GM18499 (cell line): ENCODE data around the gene DTX3.
A peak's percentile ranks its signal among the peaks of the same experiment; 100 is the strongest.

ENCODE experiments used
- ATAC-seq: cut with Tn5 transposase; IDR thresholded peaks from one replicate; pipeline ENCODE4 v1.9.1; 2021; ENCODE audit warnings: moderate number of reproducible peaks; ENCODE audit not compliant: insufficient read depth, unreplicated experiment

Gene DTX3

DNA sequence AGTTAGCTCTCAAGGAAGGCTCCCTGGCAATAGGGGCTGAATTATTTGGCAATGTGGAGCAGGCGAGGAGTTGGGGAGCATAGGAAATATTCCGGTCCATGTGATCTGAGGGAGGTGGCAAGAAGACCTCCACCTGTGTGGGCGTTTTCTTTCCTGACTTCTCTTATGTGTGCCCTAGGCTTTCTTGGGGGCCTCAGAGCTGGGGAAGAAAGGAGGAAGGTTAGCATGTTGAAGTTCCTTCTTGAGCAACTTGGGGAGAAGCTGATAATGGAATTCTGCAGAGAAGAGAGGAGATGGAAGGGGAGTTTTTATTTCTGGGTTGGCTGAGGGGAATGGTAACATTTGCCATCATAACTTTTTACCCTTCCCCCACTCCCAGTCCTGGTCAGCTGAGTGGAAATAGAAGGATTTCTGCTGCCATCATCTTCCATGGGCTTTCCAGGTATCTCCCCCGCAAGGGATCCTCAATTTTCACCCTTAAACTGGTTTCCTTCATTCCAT, 1.2 kb downstream of the DTX3 start:
- ATAC-seq: no peak

- ATAC-seq: no peak
Measured at GRCh38 chr12:57606399-57606798, 1.8 kb downstream of the DTX3 start.

GRCh38 chr12:57606821-57607220, 2.2 kb downstream of the DTX3 start:
- ATAC-seq: no peak

DNA sequence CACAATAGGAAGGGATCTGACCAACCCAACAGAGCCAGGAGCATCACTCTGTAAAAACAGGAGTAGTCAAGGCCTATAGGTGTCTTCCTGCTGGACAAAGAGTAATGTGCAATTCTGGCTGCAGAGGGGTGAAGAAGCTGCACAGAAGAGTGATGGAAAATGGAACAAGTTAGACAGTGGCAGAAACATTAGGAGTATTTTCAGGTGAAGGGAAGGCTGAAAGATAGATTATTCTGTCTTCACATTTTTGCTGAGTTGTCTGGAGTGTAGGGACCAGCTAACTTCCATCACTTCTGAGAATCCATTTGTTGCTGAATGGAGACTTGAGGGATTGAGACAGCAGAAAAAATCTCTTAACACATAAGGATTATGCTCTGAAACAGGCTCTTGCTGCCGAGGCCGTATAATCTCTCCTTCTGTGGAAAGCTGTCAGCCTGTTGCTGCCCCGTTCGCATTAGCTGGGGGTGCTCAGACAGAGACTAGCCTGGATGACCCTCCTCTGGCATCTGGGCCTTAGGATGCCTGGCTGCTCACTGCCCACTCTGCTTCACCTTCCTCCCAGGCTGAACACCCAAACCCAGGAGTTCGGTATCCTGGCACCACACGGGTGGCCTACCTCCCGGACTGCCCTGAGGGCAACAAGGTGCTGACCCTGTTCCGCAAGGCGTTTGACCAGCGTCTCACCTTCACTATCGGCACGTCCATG, 3.5 kb downstream of the DTX3 start:
- ATAC-seq: no peak

GRCh38 chr12:57609101-57609780, 4.6 kb downstream of the DTX3 start:
- ATAC-seq: no peak

DNA sequence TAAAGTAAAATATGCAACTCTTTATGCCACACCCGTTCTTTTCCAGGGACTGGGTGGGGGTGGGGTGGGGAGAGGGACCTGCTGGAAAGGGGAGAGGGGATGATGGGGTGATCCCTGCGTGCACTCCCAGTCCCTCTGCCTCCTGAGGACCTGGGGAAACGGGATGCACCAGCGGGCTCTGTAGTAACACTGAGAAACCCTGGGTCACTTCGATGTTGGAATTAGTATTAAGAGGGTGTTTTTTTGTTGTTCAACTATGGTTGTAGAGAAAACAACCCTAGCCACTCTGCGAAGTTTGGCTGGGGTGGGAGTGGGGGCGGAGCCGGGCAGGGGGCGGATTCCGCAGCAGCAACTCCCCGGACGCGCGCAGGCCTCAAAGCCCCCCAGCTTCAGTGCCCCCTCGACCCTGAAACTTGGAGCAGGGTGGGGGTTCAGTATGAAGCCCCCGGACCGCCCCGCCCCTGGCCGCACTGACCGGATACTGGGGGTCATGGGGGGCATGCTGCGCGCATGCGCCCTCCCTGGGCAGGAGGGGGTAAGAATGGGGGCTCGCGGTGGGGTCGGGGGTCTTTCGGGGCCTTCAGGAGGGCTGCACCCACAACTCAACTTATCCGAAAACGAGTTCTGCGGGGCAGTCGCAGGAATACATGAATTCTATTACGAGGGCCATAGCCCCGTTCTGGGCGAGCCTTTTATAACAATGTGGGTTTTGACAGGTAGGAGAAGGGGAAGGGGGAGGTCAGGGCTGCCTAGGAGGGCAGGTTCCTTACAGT, 5.3 kb downstream of the DTX3 start:
- no peak for ATAC-seq

GRCh38 chr12:57610554-57611107, 6.0 kb downstream of the DTX3 start:
- ATAC-seq: no peak

GRCh38 chr12:57611108-57611826, 6.6 kb downstream of the DTX3 start, which contains the start of gene ARHGEF25:
Gene ARHGEF25, plus strand, starts transcription at chr12:57611435. Its CDS starts 460 bp downstream, at chr12:57611895.
- ATAC-seq: no peak

- ATAC-seq: no peak
Measured at GRCh38 chr12:57611827-57612710, 7.4 kb downstream of the DTX3 start.

DNA sequence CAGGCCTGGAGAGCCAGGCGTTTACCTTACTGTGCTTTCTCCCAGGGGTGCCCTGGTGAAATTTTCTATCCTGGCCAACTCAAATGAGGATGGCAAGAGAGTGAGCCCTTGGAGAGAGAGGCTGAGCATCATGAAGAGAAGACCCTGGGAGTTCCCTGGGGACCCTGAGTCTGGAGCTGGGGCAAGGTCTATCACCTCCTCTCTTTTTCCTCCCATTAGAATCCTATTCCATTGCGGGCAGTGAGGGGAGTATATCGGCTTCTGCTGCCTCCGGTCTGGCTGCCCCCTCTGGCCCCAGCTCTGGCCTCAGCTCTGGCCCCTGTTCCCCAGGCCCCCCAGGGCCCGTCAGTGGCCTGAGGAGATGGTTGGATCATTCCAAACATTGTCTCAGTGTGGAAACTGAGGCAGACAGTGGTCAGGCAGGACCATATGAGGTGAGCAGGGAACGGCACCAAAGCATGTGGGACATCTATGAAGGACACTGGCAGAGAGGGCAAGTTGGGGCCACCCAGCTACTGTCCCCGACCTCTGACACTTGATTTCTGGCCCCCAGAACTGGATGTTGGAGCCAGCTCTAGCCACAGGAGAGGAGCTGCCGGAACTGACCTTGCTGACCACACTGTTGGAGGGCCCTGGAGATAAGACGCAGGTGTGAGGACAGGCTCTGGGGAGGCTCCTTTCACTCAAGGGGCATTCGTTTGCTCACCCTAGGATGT, 8.2 kb downstream of the DTX3 start:
- ATAC-seq: no peak

GRCh38 chr12:57613427-57614109, 8.9 kb downstream of the DTX3 start:
- no peak for ATAC-seq

DNA sequence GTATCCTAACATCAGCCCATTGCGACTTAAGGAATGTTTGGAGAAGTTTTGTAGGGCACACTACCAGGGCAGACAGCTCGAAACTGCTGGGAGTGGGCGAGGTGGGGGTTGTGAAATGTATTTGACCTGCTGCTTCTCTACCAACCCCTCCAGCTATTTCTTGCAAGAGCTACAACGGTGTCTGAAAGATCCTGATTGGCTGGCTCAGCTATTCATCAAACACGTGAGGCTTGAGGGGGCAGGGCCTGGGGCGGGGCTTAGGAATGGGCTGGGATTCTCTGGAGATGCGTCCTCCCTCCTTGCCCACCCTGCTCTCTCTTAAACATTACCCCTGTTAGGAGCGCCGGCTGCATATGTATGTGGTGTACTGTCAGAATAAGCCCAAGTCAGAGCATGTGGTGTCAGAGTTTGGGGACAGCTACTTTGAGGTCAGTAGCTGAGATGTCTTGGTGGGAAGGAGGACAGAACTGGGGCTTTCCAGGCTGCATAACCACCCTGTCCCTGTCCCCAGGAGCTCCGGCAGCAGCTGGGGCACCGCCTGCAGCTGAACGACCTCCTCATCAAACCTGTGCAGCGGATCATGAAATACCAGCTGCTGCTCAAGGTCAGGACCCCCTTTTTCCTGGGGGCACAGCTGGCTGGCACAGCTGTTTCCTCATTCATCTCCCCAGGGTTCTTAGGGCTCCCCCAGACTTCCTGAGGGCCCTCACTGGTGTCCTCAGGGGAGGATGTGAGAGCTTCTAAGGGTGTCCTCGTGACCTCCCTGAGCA, 9.7 kb downstream of the DTX3 start:
- peak; percentile 54 for ATAC-seq

DNA sequence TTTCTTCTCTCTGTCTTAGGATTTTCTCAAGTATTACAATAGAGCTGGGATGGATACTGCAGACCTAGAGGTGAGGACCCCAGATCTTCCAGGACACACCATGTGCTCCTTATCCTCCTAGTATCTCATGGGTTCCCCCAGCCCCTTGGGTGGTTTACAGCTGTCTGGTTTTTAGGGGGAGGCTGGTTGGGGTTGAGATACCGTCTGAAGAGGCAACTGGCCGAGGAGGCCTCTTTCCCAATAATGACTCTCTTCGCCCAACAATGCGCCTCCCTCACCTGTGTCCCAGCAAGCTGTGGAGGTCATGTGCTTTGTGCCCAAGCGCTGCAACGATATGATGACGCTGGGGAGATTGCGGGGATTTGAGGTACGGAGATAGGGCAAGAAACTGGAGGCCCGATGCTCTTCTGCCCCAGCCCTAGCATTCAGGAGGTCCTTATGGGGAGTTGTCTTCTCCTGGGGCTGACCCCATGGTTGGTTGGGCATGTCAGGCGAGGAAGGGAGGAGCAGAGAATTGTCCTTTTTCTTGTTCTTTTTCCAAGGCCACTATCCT, 10.4 kb downstream of the DTX3 start:
- ATAC-seq: no peak

- no peak for ATAC-seq
Measured at GRCh38 chr12:57615637-57616036, 11.0 kb downstream of the DTX3 start.

DNA sequence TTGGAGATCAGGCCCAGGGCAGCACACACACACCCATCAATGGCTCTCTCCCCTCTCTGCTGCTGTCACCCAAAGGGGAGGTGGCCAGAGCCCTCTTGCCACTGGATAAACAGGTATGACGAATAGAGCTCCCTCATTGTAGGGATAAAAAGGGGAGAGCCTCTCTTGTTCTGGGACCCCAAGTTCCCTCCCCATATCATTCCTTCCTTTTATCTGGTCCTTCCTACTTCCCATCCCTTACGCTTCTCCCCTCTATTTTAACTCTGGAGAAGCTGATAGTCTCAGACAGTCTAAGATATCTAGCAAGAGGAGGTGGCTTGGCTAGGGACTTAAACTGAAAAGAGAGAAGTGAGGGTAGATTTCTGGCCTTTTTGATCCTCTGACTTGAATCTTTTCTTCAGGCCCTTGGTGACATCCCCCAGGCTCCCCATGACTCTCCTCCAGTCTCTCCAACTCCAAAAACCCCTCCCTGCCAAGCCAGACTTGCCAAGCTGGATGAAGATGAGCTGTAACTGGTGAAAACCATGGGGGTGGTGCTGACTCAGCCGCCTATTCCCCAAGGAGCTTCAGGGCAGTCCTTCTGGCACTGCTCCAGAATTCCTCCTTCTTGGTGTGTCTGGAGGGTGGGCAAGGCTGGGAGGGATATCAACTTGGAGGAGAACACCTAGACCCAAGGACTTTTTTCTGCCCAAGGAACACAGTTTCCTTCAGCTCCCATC, 11.9 kb downstream of the DTX3 start:
- no peak for ATAC-seq

DNA sequence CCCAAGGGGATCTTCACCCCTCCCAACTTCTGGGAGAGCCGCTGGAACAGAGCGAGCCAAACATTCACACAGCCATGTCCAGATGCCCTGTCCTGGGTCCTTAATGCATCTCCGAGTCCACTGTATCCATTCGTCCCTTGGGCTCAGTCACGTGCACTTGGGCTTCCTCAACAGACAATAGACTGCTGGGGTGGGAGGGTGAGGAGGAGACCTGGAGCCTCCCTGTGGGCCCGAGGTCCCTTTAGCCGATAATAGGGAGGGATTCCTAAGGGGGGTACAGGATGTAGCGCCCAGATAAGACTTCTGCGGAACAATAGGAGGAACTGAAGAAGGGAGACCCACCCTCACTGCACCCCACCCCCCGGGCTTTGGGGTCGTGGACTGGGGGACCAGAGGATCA, 13.3 kb downstream of the DTX3 start:
- no peak for ATAC-seq
